ENCODE data around the gene ERBIN.
"Not testable (repeated sequence)": the region's sequence is repeated elsewhere in the genome, so short reads cannot be mapped to it uniquely, and the experiment has no call there.

ERBIN gene

DNA sequence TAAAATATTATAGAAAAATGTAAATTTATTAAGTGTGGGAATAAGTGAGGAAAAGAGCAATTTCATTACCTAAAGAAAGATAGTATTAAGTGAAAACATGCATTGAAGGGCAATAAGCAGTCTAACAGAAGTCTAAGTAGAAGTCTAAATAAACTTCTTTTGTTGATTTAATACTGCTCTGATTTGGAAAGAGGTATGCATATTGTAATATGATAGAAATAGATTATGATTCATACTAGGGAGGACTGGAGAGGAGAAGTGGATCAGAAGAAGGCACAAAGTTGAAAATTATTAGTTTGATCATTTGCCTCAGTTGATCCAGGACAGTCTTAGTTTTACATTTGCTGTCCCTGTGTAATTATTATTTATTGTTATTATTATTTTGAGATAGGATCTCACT lies 6.6 kb upstream of the ERBIN start:
- no peak for DNase-seq (ENCODE audit: low spot score)

DNA sequence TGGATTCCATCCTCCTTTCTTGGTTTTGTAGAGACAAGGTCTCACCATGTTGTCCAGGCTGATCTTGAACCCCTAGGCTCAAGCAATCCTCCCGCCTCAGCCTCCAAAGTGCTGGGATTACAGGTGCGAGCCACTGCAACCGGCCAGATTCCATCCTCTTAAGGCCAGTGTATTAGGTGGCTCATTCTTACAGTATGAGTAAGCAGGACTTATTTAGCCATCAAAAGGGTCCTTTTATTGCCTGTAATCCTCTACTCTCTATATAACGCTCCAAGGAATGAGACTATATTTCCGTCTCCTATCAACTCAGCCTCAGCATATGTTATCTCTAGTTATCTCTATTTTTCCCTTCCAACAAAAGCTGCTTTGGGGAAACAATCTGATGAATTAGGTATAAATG lies 3.0 kb upstream of the ERBIN start:
- DNase-seq (ENCODE audit: low spot score), result peak; percentile 42

- DNase-seq (ENCODE audit: low spot score), result no peak
These were observed 1.9 kb upstream of the ERBIN start for GRCh38 chr5:65924366-65925043.

GRCh38 chr5:65925044-65925600 lies 1.3 kb upstream of the ERBIN start:
- DNase-seq (ENCODE audit: low spot score), result peak; percentile 18

- peak; percentile 88 for DNase-seq (ENCODE audit: low spot score)
These were observed 637 bp upstream of the ERBIN start for GRCh38 chr5:65925601-65926275.

GRCh38 chr5:65926893-65927292 lies 518 bp downstream of the ERBIN start:
- DNase-seq (ENCODE audit: low spot score), result no peak

GRCh38 chr5:65927503-65928321 lies 1.3 kb downstream of the ERBIN start:
- peak; percentile 56 for DNase-seq (ENCODE audit: low spot score)

DNA sequence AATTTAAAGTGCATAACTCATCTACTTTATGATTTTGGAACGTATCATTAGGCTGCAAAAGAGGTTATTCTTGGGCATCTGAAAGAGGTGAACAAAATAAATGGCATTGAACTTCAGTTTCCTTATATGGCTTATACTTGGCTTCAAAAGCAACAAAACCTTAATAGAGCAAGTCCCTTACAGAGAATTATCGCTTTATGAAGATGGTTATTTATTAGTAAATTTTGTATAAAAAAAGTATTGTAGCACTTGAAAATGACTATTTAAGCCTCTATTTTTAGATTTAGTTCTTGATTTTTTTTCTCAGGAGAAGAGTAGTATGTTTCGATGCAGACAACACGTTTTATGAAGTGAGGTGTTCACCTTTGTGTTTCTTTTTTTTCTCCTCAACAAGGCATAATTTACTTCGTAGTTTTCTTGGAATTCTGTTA lies 2.0 kb downstream of the ERBIN start:
- DNase-seq (ENCODE audit: low spot score), result no peak

GRCh38 chr5:65928860-65929259 lies 2.5 kb downstream of the ERBIN start:
- no peak for DNase-seq (ENCODE audit: low spot score)

- DNase-seq (ENCODE audit: low spot score), result no peak
These were observed 6.3 kb downstream of the ERBIN start for GRCh38 chr5:65932676-65933075.

DNA sequence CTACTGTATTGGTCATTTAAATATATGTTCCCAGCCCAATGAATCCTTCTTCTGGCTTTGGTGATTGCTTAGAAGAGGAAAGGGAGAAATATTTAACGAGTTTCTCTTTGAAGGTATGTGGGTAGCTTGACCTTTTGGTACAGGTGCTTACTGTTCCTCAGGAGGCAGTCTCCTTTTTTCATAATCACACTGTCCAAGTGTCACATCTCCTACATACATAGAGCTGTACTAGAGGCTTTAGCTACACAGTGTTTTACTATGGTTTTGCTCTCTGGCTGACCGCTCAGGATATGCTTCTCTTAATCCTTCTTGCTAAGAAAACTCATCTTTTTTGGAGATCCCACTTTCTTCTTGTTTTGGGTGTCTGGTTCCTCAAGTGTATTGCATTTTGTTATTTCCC lies 6.9 kb downstream of the ERBIN start:
- DNase-seq (ENCODE audit: low spot score), result no peak

DNA sequence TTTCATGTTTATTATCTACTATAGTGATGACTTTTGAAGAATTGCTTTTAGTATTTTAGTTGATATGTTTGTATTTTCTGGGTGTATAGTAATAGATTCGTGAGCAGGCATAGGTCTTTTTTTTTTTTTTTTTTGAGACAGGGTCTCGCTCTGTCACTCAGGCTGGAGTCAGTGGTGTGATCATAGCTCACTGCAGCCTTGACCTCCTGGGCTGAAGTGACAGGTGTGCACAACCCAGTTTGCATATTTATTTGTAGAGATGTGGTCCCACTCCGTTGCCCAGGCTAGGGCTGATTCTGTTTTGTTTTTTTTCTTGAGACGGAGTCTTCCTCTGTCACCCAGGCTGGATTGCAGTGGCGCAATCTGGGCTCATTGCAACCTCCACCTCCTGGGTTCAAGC lies 11.9 kb downstream of the ERBIN start:
- DNase-seq (ENCODE audit: low spot score), result no peak

DNA sequence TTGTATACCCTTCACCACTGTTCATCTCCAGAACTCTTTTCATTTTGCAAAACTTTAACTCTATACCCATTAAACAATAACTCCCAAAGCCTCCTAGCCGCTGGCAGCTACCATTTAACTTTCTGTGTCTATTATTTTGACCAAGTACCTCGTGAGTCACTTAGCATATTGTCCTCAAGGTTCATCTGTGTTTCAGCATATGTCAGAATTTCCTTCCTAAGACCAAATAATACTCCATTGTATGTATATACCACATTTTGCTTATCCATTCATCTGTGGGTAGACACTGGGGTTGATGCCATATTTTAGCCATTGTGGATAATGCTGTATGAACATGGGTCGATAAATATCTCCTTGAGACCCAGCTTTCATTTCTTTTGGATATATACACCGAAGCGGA lies 17.4 kb downstream of the ERBIN start:
- no peak for DNase-seq (ENCODE audit: low spot score)

- no peak for DNase-seq (ENCODE audit: low spot score)
These were observed 19.9 kb downstream of the ERBIN start for GRCh38 chr5:65946198-65946745.

DNA sequence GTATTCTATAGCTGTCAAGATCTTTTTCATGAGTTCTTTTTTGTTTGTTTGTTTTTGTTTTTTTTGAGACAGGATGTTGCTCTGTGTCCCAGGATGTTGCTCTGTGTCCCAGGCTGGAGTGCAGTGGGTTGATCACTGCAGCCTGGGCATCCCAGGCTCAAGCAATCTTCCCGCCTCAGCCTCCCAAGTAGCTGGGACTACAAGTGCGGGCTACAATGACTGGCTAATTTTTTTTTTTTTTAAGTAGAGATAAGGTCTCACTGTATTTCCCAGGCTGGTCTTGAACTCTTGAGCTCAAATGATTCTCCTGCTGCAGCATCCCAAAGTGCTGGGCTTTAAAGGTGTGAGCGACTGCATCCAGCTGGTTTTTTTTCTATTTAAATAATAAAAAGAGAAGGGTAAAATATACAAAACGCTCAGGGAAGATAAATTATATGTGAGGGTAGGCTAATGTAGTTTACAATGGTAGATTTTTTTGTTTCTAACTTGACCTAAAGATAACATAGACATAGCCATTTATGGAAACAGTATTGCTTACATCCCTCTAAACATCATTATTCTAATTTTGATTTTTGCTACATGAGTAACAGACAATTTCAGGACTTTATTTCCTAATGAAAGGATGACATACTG lies 21.9 kb downstream of the ERBIN start:
- DNase-seq (ENCODE audit: low spot score), result no peak

DNA sequence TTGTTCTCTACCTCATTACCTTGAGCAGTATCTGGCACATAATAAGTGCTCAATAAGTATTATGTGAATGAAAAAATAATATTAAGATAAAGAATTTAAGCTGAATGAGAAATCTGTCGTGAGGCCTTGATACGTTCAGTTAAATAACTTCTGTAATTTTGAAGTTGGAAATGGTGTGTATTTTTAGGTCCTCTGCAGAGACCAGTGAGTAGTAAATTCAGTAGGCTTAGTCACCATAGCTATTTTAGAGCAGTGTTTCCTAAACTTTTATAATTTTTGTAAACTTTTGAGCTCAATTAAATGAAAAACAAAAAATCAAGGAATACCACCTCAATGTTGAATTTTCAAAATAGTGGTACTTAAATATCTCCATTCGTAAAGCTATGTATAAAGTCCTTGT lies 25.0 kb downstream of the ERBIN start:
- DNase-seq (ENCODE audit: low spot score), result no peak

- DNase-seq (ENCODE audit: low spot score), result no peak
These were observed 25.9 kb downstream of the ERBIN start for GRCh38 chr5:65952259-65952658.

DNA sequence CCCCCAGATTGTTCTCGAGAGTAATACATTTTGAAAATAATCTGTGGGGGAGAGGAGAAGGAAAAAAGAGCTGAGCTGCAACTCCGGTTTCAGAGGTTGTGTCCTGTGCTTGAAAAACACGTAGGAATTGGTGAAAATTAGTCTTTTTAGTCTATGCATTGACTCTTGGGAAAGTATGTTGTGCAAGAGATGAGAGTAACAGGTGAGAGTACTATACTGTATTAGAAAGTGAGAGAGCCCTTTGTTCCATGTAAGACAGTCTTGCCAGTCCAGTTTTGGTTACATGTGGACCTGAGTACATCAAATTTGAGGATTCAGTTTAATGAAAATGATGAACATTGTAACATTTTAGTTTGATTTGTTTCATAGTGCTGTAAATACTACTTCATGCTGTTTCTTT lies 27.8 kb downstream of the ERBIN start:
- no peak for DNase-seq (ENCODE audit: low spot score)

DNA sequence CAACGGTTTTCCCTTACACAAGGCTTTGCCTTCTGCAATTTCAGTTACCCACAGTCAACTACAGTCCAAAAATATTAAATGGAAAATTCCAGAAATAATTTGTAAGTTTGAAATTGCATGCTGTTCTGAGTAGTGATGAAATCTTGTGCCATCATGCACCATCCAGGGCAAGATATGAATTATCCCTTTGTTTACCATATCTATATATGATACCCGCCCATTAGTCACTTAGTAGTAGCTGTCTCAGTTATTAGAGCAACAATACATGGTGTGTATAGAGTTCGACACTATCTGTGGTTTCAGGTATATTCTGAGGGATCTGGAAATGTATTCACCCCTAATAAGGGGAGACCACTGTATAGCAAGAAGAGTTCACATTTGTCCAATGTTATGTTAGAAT lies 29.4 kb downstream of the ERBIN start:
- DNase-seq (ENCODE audit: low spot score), result no peak

- DNase-seq (ENCODE audit: low spot score), result not testable (repeated sequence)
These were observed 31.3 kb downstream of the ERBIN start for GRCh38 chr5:65957703-65958102.

DNA sequence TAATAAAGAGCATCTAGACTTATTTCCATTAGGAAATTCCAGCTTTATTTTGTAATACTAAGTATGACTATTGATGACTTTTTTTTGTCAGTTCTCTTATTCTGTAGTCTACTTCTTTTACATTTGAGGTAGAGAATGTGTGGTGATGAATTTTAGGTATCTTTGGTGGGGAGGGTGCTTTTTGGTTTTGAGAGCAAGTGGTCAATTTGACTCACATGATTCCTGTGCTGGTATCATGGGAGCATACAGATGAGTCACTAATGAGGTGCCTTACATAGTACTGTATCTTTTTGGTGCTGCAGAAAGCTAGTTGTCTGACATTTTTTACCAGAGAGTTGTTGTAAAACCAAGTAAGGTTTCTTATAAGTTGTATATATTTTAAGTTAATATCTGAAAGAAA lies 35.3 kb downstream of the ERBIN start:
- DNase-seq (ENCODE audit: low spot score), result no peak

Measured in LoVo (cell line).